Measurements from ENCODE around the gene USP22. TPM values are rescaled to one million over a fixed set of nuclear protein-coding genes. Genes with fewer than 3 reads are reported as not detected.

USP22 gene
- total and polyA plus RNA-seq, 2 of the 13 experiments (the other 11 are each of a cell fraction or from before 2014, with no cell fraction given), result 98.0 to 130 TPM

GRCh38 chr17:21043296-21044232, 753 bp upstream of the USP22 start (continued):
- TF ChIP-seq AHDC1 (CRISPR knock-in tag; IDR thresholded peaks at IDR 0.05; ENCODE audit: borderline replicate concordance) (no peak; the same call in 1 of the 2 replicates), ZNF766 (CRISPR knock-in tag; IDR thresholded peaks at IDR 0.05; ENCODE audit: borderline replicate concordance) (no peak), ZKSCAN8 (CRISPR knock-in tag; IDR thresholded peaks at IDR 0.05; ENCODE audit: borderline replicate concordance) (no peak), PHF5A (CRISPR knock-in tag; IDR thresholded peaks at IDR 0.05; ENCODE audit: low read depth, unreplicated experiment) (no peak), HNRNPLL (IDR thresholded peaks at IDR 0.05; ENCODE audit: low read depth, low read length, poor library complexity, severe bottlenecking) (peak; percentile 71), ZNF350 (CRISPR knock-in tag; IDR thresholded peaks at IDR 0.05; ENCODE audit: borderline replicate concordance, low read depth) (peak; percentile 77), ZNF136 (CRISPR knock-in tag; IDR thresholded peaks at IDR 0.05; ENCODE audit: low read depth) (no peak), ZNF468 (CRISPR knock-in tag; IDR thresholded peaks at IDR 0.05) (no peak), ZNF460 (CRISPR knock-in tag; IDR thresholded peaks at IDR 0.05; ENCODE audit: borderline replicate concordance) (no peak), ARNT2 (CRISPR knock-in tag; IDR thresholded peaks at IDR 0.05; ENCODE audit: low read depth) (no peak), GATAD1 (CRISPR knock-in tag; IDR thresholded peaks at IDR 0.05) (peak; percentile 27; the same call in 1 of the 2 replicates), MAFG (CRISPR knock-in tag; IDR thresholded peaks at IDR 0.05) (no peak), TSC22D2 (CRISPR knock-in tag; IDR thresholded peaks at IDR 0.05; ENCODE audit: borderline replicate concordance) (no peak), TCF7L2 (IDR thresholded peaks at IDR 0.05; ENCODE audit: low read depth, low read length) (no peak), HOXA9 (CRISPR knock-in tag; IDR thresholded peaks at IDR 0.05; ENCODE audit: borderline replicate concordance) (peak; percentile 35; the same call in 1 of the 2 replicates), PAX8 (CRISPR knock-in tag; IDR thresholded peaks at IDR 0.05; ENCODE audit: borderline replicate concordance) (no peak), ZNF704 (CRISPR knock-in tag; IDR thresholded peaks at IDR 0.05; ENCODE audit: borderline replicate concordance) (no peak), BRCA1 (CRISPR knock-in tag; IDR thresholded peaks at IDR 0.05) (no peak), YY1 (IDR thresholded peaks at IDR 0.05; ENCODE audit: insufficient read depth, insufficient replicate concordance, low read depth, low read length) (peak; percentile 81), ZBTB21 (CRISPR knock-in tag; IDR thresholded peaks at IDR 0.05) (no peak)
